ENCODE data around the gene MCU. TPM values are rescaled to one million over a fixed set of nuclear protein-coding genes. Genes with fewer than 3 reads are reported as not detected.

MCU gene
- total RNA-seq, 6 experiments from 2014 or later = 6.2 to 14.6 (median 10.4) TPM

DNA sequence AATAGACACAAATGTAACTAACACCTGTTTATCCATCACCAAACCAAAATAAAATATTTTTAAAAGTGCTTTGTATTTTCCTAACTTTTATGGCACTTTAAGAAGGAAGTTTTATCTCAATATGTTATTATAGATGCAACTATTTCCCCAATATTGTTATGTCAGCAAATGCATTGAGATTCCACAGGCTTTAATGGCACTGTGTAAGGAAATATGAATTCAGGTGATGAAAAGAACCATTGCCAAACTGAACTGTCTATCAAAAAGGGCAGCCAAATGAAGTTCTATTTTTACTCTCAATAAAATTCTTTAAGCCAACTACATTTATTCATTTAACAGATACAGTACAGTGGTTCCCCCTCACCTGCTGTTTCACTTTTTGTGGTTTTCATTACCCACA is 134.4 kb downstream of the MCU start:
- no peak for TF ChIP-seq POLR2A (IDR thresholded peaks at IDR 0.05)
- TF ChIP-seq, protein P1, sequence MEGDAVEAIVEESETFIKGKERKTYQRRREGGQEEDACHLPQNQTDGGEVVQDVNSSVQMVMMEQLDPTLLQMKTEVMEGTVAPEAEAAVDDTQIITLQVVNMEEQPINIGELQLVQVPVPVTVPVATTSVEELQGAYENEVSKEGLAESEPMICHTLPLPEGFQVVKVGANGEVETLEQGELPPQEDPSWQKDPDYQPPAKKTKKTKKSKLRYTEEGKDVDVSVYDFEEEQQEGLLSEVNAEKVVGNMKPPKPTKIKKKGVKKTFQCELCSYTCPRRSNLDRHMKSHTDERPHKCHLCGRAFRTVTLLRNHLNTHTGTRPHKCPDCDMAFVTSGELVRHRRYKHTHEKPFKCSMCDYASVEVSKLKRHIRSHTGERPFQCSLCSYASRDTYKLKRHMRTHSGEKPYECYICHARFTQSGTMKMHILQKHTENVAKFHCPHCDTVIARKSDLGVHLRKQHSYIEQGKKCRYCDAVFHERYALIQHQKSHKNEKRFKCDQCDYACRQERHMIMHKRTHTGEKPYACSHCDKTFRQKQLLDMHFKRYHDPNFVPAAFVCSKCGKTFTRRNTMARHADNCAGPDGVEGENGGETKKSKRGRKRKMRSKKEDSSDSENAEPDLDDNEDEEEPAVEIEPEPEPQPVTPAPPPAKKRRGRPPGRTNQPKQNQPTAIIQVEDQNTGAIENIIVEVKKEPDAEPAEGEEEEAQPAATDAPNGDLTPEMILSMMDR (IDR thresholded peaks at IDR 0.05) = no peak
- no peaks in the 10 kb centered on the region for H3K27me3 ChIP-seq
- H3K4me3 ChIP-seq = no peak overlapping the region
- no peak for ATAC-seq
- H3K36me3 ChIP-seq = no peaks in the 10 kb centered on the region
- no peak for DNase-seq
- no peaks in the 10 kb centered on the region for H3K9me3 ChIP-seq
- no peaks in the 10 kb centered on the region for H3K4me1 ChIP-seq
- intact Hi-C loops (cut with DNase I) = no loop called here
- H3K27ac ChIP-seq = no peak overlapping the region

- H3K4me3 ChIP-seq = no peak overlapping the region
- DNase-seq (no peak), ATAC-seq (no peak)
- intact Hi-C loops (cut with DNase I) = no loop called here
- no peaks in the 10 kb centered on the region for H3K36me3 ChIP-seq
- H3K4me1 ChIP-seq = no peaks in the 10 kb centered on the region
- no peaks in the 10 kb centered on the region for H3K27me3 ChIP-seq
- no peaks in the 10 kb centered on the region for H3K9me3 ChIP-seq
- H3K27ac ChIP-seq = no peak overlapping the region
- no peak for TF ChIP-seq POLR2A (IDR thresholded peaks at IDR 0.05)
- TF ChIP-seq, protein P1 (IDR thresholded peaks at IDR 0.05) = no peak
These were observed 136.4 kb downstream of the MCU start for GRCh38 chr10:72828294-72828693.

- Histone ChIP-seq H3K4me1 (no peaks in the 10 kb centered on the region), H3K27ac (no peak overlapping the region), H3K4me3 (no peak overlapping the region), H3K9me3 (no peaks in the 10 kb centered on the region), H3K27me3 (no peaks in the 10 kb centered on the region), H3K36me3 (no peaks in the 10 kb centered on the region)
- ATAC-seq (no peak), DNase-seq (no peak)
- 68% methylated on average over 2 of the region's 2 CpGs for WGBS (ENCODE audit: insufficient coverage, low coverage, low lambda C conversion rate, missing lambda C conversion rate)
- intact Hi-C loops (cut with DNase I) = no loop called here
- TF ChIP-seq, protein P1 (IDR thresholded peaks at IDR 0.05) = no peak
- TF ChIP-seq POLR2A (IDR thresholded peaks at IDR 0.05) = no peak
These were observed 138.7 kb downstream of the MCU start for GRCh38 chr10:72830625-72831024.

DNA sequence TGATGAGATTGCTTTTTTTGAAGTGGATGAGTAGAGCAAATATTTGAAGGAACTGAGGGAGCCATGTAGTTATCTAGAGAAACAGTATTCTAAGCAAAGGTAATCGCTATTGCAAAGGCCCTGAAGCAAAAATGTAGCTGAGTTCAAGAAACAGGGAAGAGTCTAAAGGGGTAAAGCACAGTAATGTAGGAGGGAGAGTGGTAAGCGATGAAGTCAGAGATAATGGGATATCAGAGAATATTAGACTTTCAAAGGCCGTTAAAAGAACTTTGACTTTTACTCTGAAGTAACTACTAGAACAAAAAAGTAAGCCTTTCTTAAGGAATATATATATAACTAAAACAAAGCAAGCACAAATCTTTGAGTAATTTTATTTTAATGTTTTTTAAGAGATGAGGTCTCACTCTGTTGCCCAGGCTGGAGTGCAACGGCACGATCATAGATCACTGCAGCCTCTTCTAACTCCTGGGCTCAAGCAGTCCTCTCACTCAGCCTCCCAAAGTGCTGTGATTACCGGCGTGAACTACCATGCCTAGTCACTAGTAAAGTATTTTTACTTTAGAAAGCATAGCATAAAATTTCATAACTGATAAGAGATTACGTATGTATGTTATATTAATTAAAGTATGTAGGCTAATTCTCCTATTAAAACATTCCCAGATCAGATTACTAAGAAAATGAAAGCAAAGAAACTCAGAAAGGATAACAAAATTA is 139.9 kb downstream of the MCU start:
- H3K27ac ChIP-seq = no peak overlapping the region
- H3K4me1 ChIP-seq = no peaks in the 10 kb centered on the region
- DNase-seq = no peak
- intact Hi-C loops (cut with DNase I) = no loop called here
- no peak for ATAC-seq
- TF ChIP-seq, protein P1 (IDR thresholded peaks at IDR 0.05) = no peak
- no peak for TF ChIP-seq POLR2A (IDR thresholded peaks at IDR 0.05)
- H3K9me3 ChIP-seq = no peaks in the 10 kb centered on the region
- no peaks in the 10 kb centered on the region for H3K36me3 ChIP-seq
- 74% methylated on average over 8 of the region's 8 CpGs for WGBS (ENCODE audit: insufficient coverage, low coverage, low lambda C conversion rate, missing lambda C conversion rate)
- no peaks in the 10 kb centered on the region for H3K27me3 ChIP-seq
- no peak overlapping the region for H3K4me3 ChIP-seq

- DNase-seq (no peak), ATAC-seq (peak in 1 of 4 donors; percentile 40)
- Histone ChIP-seq H3K4me1 (no peaks in the 10 kb centered on the region), H3K9me3 (no peaks in the 10 kb centered on the region), H3K36me3 (no peaks in the 10 kb centered on the region), H3K27ac (no peak overlapping the region), H3K4me3 (no peak overlapping the region), H3K27me3 (no peaks in the 10 kb centered on the region)
- TF ChIP-seq POLR2A (IDR thresholded peaks at IDR 0.05) = no peak
- intact Hi-C loops (cut with DNase I) = no loop called here
These were observed 140.8 kb downstream of the MCU start for GRCh38 chr10:72832701-72833100.
